BJ (cell line): ENCODE data around the gene COPZ1. TPM values are rescaled to one million over a fixed set of nuclear protein-coding genes. Genes with fewer than 3 reads are reported as not detected.
"Not testable (repeated sequence)": the region's sequence is repeated elsewhere in the genome, so short reads cannot be mapped to it uniquely, and the experiment has no call there.

Experiments
- CTCF ChIA-PET: fragments of 350-600 bp; formaldehyde crosslinking; extraction: SDS; loops from one replicate; lab custom pipeline; 2021; ENCODE audit warnings: antibody characterized with exemption, inconsistent platforms; lab: Yijun Ruan, JAX
- POLR2A ChIA-PET: fragments of 300-600 bp; sonication (Branson Sonifier 250); formaldehyde crosslinking; extraction: SDS; loops from one replicate; lab custom pipeline; 2021; ENCODE audit warnings: antibody characterized with exemption; lab: Charles Lee
- DNase-seq: peaks from one replicate; pipeline ENCODE4 v3.0.0-alpha.2; 2011; ENCODE audit warnings: low read depth
- H3K27me3 ChIP-seq: 2 replicates; pipeline ENCODE4 v1.6.0; 2011; ENCODE audit warnings: low read length; ENCODE audit not compliant: control insufficient read depth, insufficient read depth
- H3K36me3 ChIP-seq: 2 replicates; pipeline ENCODE4 v1.5.1; 2011; ENCODE audit warnings: low read length; ENCODE audit not compliant: control insufficient read depth, insufficient read depth
- H3K4me3 ChIP-seq: 2 replicates; pipeline ENCODE4 v1.5.1; 2011; ENCODE audit warnings: low read depth, mild to moderate bottlenecking, control low read depth, low read length
- CTCF ChIP-seq: IDR thresholded peaks from 2 replicates; pipeline ENCODE4 v1.5.1; 2011; ENCODE audit warnings: low read depth, mild to moderate bottlenecking, control low read depth, inconsistent platforms, low read length, moderate library complexity; ENCODE audit not compliant: insufficient read depth
- polyA plus RNA-seq: library from polyadenylated mRNA; depleted of rRNA; stranded (reverse); fragments of >200 nt; gene quantifications from 2 replicates; pipeline ENCODE4 v1.2.3, GENCODE V29; 2011

The COPZ1 gene
- polyA plus RNA-seq, 1 experiment: 203 TPM

DNA sequence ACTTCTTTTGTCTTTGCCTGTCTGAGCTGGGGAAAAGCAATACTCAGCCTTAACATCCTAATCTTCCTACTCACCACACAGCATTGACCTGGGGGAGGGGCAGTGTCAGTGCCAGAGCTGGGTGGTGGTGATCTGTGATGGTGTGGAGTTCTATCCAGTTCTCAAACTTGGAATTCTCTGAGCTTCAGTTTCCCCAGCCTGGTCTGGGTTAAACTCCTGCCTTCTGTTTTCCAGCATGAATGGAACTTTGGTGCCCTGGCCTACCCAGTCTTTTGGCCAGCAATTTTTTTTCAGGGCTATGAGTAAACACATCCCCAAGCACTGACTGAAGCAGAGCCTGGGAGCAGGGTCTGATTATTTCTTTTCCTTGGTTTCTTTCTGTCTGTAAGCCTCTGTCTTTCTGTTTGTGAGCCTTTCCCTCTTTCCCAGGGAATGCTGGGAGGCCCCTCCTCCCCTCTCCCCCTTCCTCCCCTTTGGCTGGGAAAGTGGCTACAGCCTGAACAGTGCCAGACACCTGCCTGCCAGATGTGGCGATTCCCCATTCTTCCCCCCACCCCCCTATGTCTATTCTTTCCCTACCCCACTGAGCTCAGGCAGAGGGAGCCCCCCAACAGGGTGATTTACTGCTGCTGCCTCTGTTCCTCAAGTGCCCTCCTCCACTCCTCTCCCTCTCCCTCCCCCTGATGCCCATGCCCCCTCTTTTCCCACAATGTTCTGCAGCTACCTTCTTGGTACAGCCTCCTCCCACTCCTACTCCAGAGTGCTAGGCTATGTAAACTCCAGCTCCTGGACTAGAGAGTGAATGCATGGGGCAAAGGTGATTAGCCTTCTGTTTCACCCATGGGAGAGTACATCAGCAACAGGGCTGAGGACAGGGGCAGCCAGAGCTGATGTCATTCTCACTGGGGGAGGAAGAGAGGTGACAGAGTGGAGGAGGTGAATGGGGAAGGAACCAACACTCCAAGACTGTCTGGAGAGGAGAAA is 28.3 kb downstream of the COPZ1 start:
- Histone ChIP-seq H3K27me3 (no peaks in the 10 kb centered on the region), H3K4me3 (no peak overlapping the region), H3K36me3 (peaks cover 11% of the 10 kb centered on the region)
- no peak for TF ChIP-seq CTCF
- ChIA-PET CTCF (interaction anchor here (0.6 to 4.1 kb wide), 13 partner anchors 9 to 138 kb away, joined by 3 to 28 read pairs (median 4); no protein-coding TSS in a partner anchor), POLR2A (interaction anchor here (0.7 to 1.0 kb wide), 2 partner anchors 31 to 60 kb away, joined by 3 read pairs; partner anchors contain the start of gene ZNF385A)
- no peak for DNase-seq

DNA sequence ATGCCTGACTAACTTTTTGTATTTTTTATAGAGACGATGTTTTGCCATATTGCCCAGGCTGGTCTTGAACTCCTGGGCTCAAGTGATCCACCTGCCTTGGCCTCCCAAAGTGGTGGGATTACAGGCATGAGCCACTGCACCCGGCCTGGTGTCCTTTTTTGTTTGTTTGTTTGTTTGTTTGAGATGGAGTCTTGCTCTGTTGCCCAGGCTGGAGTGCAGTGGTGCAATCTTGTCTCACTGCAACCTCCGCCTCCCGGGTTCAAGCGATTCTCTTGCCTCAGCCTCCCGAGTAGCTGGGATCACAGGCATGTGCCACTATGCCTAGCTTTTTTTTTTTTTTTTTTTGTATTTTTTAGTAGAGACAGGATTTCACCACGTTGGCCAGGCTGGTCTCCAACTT is 29.3 kb downstream of the COPZ1 start:
- H3K4me3 ChIP-seq, POLR2A ChIA-PET, H3K27me3 ChIP-seq, H3K36me3 ChIP-seq, DNase-seq: not testable (repeated sequence)
- CTCF ChIA-PET: interaction anchor here (1.5 kb wide), 1 partner anchor 25 kb away, joined by 4 read pairs; no protein-coding TSS in a partner anchor

- Histone ChIP-seq H3K27me3 (no peaks in the 10 kb centered on the region), H3K36me3 (peaks cover 2% of the 10 kb centered on the region; the same call in 1 of the 2 replicates), H3K4me3 (no peak overlapping the region)
- no peak for DNase-seq
- no peak for TF ChIP-seq CTCF
- ChIA-PET POLR2A (no interaction called here), CTCF (interaction anchor here (0.8 to 9.2 kb wide), 4 partner anchors 13 to 136 kb away, joined by 3 to 114 read pairs (median 45); no protein-coding TSS in a partner anchor)
Measured at GRCh38 chr12:54355104-54355815, 30.3 kb downstream of the COPZ1 start.

- H3K4me3 ChIP-seq: no peak overlapping the region
- ChIA-PET POLR2A (no interaction called here), CTCF (interaction anchor here (0.6 to 9.2 kb wide), 8 partner anchors 12 to 137 kb away, joined by 3 to 114 read pairs (median 6); no protein-coding TSS in a partner anchor)
- no peaks in the 10 kb centered on the region for H3K36me3 ChIP-seq
- H3K27me3 ChIP-seq: no peaks in the 10 kb centered on the region
- no peak for DNase-seq
- no peak for TF ChIP-seq CTCF
Measured at GRCh38 chr12:54356228-54356627, 31.3 kb downstream of the COPZ1 start.

DNA sequence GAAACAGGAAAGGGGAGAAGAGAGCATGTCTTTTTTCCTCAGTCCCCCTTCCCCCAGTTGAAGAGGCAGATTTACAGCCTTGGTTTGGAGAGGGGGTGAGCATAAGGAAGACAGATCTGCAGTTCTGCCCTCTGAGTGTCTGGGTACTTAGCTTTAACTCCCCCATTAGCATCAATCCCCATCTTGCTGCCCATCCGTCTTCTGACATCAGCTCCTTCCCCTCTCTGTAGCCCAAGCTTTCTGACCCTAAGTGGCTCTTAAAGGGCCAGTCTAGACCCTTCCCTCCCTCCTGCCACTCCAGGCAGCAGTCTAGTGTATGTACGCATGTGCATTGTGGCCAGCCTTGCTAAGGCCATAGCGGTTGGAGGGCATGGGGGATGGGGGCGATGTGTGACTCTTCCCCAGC is 32.0 kb downstream of the COPZ1 start:
- POLR2A ChIA-PET: no interaction called here
- no peak for DNase-seq
- CTCF ChIA-PET: interaction anchor here (0.7 to 9.2 kb wide), 10 partner anchors 11 to 138 kb away, joined by 3 to 114 read pairs (median 6); partner anchors contain the start of gene NFE2
- no peaks in the 10 kb centered on the region for H3K36me3 ChIP-seq
- no peak overlapping the region for H3K4me3 ChIP-seq
- H3K27me3 ChIP-seq: no peaks in the 10 kb centered on the region
- no peak for TF ChIP-seq CTCF
